WTC11 (cell line): ENCODE measurements around the gene PREX1. TPM values are rescaled to one million over a fixed set of nuclear protein-coding genes. Genes with fewer than 3 reads are reported as not detected.

Experiments
- ATAC-seq: fragments of 200-7000 bp; cut with Tn5 transposase; 2 replicates; pipeline ENCODE4 v1.10.0; 2021; ENCODE audit warnings: mild to moderate bottlenecking, moderate library complexity
- CTCF ChIA-PET: fragments of 300-600 bp; sonication (Branson Sonifier 250); formaldehyde crosslinking; loops from one replicate; lab custom pipeline; 2021; ENCODE audit warnings: antibody characterized with exemption; lab: Charles Lee
- POLR2A ChIA-PET: fragments of 350-600 bp; sonication (Branson Sonifier 250); formaldehyde crosslinking; loops from one replicate; lab custom pipeline; 2021; ENCODE audit warnings: antibody characterized with exemption; lab: Charles Lee
- DNase-seq: peaks from one replicate; pipeline ENCODE4 v3.0.0; 2021; ENCODE audit warnings: low spot score
- H3K27ac Mint-ChIP-seq: 2 replicates; pipeline ENCODE4 v1.8.0; 2021; ENCODE audit warnings: mixed read lengths
- H3K27me3 Mint-ChIP-seq: 2 replicates; pipeline ENCODE4 v1.8.0; 2021; ENCODE audit warnings: low read depth, mild to moderate bottlenecking, moderate library complexity, mixed read lengths
- H3K36me3 Mint-ChIP-seq: 2 replicates; pipeline ENCODE4 v1.8.0; 2021; ENCODE audit warnings: mixed read lengths
- H3K4me1 Mint-ChIP-seq: 2 replicates; pipeline ENCODE4 v1.8.0; 2022; ENCODE audit warnings: mixed read lengths
- H3K4me3 Mint-ChIP-seq: 2 replicates; pipeline ENCODE4 v1.8.0; 2021; ENCODE audit warnings: mild to moderate bottlenecking, moderate library complexity, mixed read lengths
- H3K9me3 Mint-ChIP-seq: 2 replicates; pipeline ENCODE4 v1.8.0; 2021; ENCODE audit warnings: mixed read lengths
- EMX1 ChIP-seq: fragments of 250-450 bp; sonication (Bioruptor Pico); IDR thresholded peaks from 2 replicates; pipeline ENCODE4 v1.8.0; 2021; ENCODE audit warnings: mild to moderate bottlenecking
- GRHL2 ChIP-seq: fragments of 250-450 bp; sonication (Bioruptor Pico); IDR thresholded peaks from 2 replicates; pipeline ENCODE4 v1.8.0; 2022; ENCODE audit warnings: mild to moderate bottlenecking, moderate library complexity; ENCODE audit not compliant: insufficient replicate concordance, severe bottlenecking
- JUN ChIP-seq: sonication (generic); formaldehyde crosslinking; IDR thresholded peaks from 2 replicates; pipeline ENCODE4 v1.8.0; 2023; ENCODE audit warnings: mild to moderate bottlenecking, missing genetic modification reagents
- NFYB ChIP-seq: sonication (generic); formaldehyde crosslinking; conservative IDR thresholded peaks from 2 replicates; pipeline ENCODE4 v1.8.0; 2022; ENCODE audit warnings: low read depth, missing genetic modification reagents
- RORB ChIP-seq: fragments of 250-450 bp; sonication (Bioruptor Pico); IDR thresholded peaks from 2 replicates; pipeline ENCODE4 v1.9.0; 2021; ENCODE audit warnings: mild to moderate bottlenecking
- SMAD3 ChIP-seq: sonication (generic); formaldehyde crosslinking; IDR thresholded peaks from 2 replicates; pipeline ENCODE4 v1.8.0; 2022; ENCODE audit warnings: missing genetic modification reagents, mild to moderate bottlenecking, borderline replicate concordance
- TEAD1 ChIP-seq: sonication (generic); formaldehyde crosslinking; IDR thresholded peaks from 2 replicates; pipeline ENCODE4 v1.8.0; 2022; ENCODE audit warnings: mild to moderate bottlenecking, missing genetic modification reagents
- ZBTB21 ChIP-seq: sonication (generic); formaldehyde crosslinking; IDR thresholded peaks from 2 replicates; pipeline ENCODE4 v1.8.1; 2023; ENCODE audit warnings: mild to moderate bottlenecking, missing genetic modification reagents, borderline replicate concordance
- ZNF263 ChIP-seq: sonication (generic); formaldehyde crosslinking; IDR thresholded peaks from 2 replicates; pipeline ENCODE4 v1.8.1; 2022; ENCODE audit warnings: low read depth, mild to moderate bottlenecking, moderate library complexity, missing genetic modification reagents
- total RNA-seq: library from RNA; stranded (reverse); gene quantifications from 3 replicates; pipeline ENCODE4 v1.2.3, GENCODE V29; 2021
- TF ChIP-seq, protein P1 (sequence below): fragments of 250-450 bp; sonication (Bioruptor Pico); IDR thresholded peaks from 2 replicates; pipeline ENCODE4 v1.8.0; 2021; ENCODE audit warnings: mild to moderate bottlenecking
- TF ChIP-seq, protein P2 (sequence below): sonication (generic); formaldehyde crosslinking; IDR thresholded peaks from 2 replicates; pipeline ENCODE4 v1.8.1; 2023; ENCODE audit warnings: mild to moderate bottlenecking, missing genetic modification reagents, moderate library complexity
- TF ChIP-seq, protein P3 (sequence below): sonication (generic); formaldehyde crosslinking; IDR thresholded peaks from 2 replicates; pipeline ENCODE4 v1.8.1; 2022; ENCODE audit warnings: low read depth, mild to moderate bottlenecking, moderate library complexity, missing genetic modification reagents, borderline replicate concordance
- TF ChIP-seq, protein P4 (sequence below): sonication (generic); formaldehyde crosslinking; IDR thresholded peaks from 2 replicates; pipeline ENCODE4 v1.8.0; 2022; ENCODE audit warnings: mild to moderate bottlenecking, missing genetic modification reagents
- TF ChIP-seq, protein P5 (sequence below): sonication (generic); formaldehyde crosslinking; IDR thresholded peaks from 2 replicates; pipeline ENCODE4 v1.8.1; 2023; ENCODE audit warnings: mild to moderate bottlenecking, missing genetic modification reagents
- TF ChIP-seq, protein P6 (sequence below): sonication (generic); formaldehyde crosslinking; IDR thresholded peaks from 2 replicates; pipeline ENCODE4 v1.8.0; 2022; ENCODE audit warnings: mild to moderate bottlenecking, missing genetic modification reagents
- TF ChIP-seq, protein P7 (sequence below): fragments of 250-450 bp; sonication (Bioruptor Pico); conservative IDR thresholded peaks from 2 replicates; pipeline ENCODE4 v1.9.0; 2021; ENCODE audit warnings: mild to moderate bottlenecking
- TF ChIP-seq, protein P8 (sequence below): fragments of 250-450 bp; sonication (Bioruptor Pico); IDR thresholded peaks from 2 replicates; pipeline ENCODE4 v1.9.0; 2021; ENCODE audit warnings: mild to moderate bottlenecking, borderline replicate concordance

The PREX1 gene
- total RNA-seq, 1 experiment from 2014 or later = 17.3 TPM

DNA sequence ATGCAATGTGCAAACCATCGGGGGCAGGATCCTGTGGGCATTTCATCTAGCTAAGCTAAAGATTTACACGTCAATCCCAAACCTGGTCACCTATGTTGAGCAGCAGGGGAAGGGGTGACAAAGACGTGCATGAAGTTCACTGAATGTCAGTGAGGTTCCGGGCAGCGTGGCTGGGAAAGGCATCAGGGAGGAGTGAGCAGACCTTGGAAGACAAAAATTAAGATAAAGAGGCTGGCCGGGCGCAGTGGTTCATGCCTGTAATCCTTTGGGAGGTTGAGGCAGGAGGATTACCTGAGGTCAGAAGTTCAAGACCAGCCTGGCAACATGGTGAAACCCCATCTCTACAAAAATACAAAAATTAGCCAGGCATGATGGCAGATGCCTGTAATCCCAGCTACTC lies 126.1 kb downstream of the PREX1 start:
- peaks cover 12% of the 10 kb centered on the region for H3K4me1 Mint-ChIP-seq
- no peak overlapping the region for H3K4me3 Mint-ChIP-seq
- POLR2A ChIA-PET = no interaction called here
- CTCF ChIA-PET = interaction anchor here (7.5 kb wide), 1 partner anchor 44 kb away, joined by 97 read pairs; no protein-coding TSS in a partner anchor
- TF ChIP-seq EMX1 (no peak), ZNF263 (CRISPR knock-in tag) (no peak), ZBTB21 (CRISPR knock-in tag) (no peak), JUN (CRISPR knock-in tag) (no peak), TEAD1 (no peak), RORB (no peak), SMAD3 (no peak), NFYB (no peak)
- TF ChIP-seq, protein P1, sequence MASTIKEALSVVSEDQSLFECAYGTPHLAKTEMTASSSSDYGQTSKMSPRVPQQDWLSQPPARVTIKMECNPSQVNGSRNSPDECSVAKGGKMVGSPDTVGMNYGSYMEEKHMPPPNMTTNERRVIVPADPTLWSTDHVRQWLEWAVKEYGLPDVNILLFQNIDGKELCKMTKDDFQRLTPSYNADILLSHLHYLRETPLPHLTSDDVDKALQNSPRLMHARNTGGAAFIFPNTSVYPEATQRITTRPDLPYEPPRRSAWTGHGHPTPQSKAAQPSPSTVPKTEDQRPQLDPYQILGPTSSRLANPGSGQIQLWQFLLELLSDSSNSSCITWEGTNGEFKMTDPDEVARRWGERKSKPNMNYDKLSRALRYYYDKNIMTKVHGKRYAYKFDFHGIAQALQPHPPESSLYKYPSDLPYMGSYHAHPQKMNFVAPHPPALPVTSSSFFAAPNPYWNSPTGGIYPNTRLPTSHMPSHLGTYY (CRISPR knock-in tag) = no peak
- TF ChIP-seq, protein P2, sequence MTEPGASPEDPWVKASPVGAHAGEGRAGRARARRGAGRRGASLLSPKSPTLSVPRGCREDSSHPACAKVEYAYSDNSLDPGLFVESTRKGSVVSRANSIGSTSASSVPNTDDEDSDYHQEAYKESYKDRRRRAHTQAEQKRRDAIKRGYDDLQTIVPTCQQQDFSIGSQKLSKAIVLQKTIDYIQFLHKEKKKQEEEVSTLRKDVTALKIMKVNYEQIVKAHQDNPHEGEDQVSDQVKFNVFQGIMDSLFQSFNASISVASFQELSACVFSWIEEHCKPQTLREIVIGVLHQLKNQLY = no peak
- TF ChIP-seq, protein P3, sequence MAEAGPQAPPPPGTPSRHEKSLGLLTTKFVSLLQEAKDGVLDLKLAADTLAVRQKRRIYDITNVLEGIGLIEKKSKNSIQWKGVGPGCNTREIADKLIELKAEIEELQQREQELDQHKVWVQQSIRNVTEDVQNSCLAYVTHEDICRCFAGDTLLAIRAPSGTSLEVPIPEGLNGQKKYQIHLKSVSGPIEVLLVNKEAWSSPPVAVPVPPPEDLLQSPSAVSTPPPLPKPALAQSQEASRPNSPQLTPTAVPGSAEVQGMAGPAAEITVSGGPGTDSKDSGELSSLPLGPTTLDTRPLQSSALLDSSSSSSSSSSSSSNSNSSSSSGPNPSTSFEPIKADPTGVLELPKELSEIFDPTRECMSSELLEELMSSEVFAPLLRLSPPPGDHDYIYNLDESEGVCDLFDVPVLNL (CRISPR knock-in tag) = no peak
- TF ChIP-seq, protein P4, sequence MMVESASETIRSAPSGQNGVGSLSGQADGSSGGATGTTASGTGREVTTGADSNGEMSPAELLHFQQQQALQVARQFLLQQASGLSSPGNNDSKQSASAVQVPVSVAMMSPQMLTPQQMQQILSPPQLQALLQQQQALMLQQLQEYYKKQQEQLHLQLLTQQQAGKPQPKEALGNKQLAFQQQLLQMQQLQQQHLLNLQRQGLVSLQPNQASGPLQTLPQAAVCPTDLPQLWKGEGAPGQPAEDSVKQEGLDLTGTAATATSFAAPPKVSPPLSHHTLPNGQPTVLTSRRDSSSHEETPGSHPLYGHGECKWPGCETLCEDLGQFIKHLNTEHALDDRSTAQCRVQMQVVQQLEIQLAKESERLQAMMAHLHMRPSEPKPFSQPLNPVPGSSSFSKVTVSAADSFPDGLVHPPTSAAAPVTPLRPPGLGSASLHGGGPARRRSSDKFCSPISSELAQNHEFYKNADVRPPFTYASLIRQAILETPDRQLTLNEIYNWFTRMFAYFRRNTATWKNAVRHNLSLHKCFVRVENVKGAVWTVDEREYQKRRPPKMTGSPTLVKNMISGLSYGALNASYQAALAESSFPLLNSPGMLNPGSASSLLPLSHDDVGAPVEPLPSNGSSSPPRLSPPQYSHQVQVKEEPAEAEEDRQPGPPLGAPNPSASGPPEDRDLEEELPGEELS (CRISPR knock-in tag) = no peak
- TF ChIP-seq, protein P5, sequence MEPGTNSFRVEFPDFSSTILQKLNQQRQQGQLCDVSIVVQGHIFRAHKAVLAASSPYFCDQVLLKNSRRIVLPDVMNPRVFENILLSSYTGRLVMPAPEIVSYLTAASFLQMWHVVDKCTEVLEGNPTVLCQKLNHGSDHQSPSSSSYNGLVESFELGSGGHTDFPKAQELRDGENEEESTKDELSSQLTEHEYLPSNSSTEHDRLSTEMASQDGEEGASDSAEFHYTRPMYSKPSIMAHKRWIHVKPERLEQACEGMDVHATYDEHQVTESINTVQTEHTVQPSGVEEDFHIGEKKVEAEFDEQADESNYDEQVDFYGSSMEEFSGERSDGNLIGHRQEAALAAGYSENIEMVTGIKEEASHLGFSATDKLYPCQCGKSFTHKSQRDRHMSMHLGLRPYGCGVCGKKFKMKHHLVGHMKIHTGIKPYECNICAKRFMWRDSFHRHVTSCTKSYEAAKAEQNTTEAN (CRISPR knock-in tag) = no peak
- TF ChIP-seq, protein P6, sequence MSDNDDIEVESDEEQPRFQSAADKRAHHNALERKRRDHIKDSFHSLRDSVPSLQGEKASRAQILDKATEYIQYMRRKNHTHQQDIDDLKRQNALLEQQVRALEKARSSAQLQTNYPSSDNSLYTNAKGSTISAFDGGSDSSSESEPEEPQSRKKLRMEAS (CRISPR knock-in tag) = no peak
- TF ChIP-seq, all 79 proteins: peak for 0
- ATAC-seq (no peak), DNase-seq (no peak)
- Mint-ChIP-seq H3K27ac (no peak overlapping the region), H3K27me3 (no peaks in the 10 kb centered on the region), H3K36me3 (no peaks in the 10 kb centered on the region), H3K9me3 (no peaks in the 10 kb centered on the region)

DNA sequence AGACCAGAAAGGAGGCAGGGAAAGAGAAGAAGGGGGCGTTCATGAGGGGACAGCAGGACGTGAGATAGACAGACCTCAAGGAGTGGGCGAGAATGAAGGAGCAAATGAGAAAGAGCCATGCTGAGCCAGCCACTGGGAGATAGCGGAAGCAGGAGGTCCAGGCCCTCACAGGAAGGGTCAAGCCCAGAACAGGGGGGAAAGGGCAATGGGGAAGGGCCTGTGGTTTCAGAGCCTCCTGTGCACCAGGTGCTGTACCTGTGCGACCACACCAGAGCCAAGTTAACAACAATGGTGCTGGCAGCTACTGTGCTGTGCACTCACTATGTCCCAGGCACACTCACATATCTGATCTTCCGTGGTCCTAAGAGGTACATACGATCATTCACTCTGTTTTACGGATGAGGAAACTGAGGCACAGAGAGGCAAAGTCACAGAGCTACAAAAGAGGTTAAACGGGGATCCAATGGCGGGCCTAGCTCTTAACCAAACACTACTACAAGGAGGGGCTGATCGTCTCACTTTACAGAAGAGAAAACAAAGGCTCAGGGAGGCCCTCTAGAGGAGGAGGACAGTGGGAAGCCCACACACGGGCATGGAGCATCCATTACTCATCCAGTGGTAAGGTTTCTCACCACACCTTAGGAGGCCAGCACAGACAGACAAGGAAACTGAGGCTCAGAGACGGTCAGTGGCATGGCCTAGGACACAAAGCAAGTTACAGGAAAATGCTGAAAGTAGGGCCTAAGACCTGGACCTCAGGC lies 129.1 kb downstream of the PREX1 start:
- Mint-ChIP-seq H3K27me3 (no peaks in the 10 kb centered on the region), H3K4me1 (peaks cover 12% of the 10 kb centered on the region), H3K36me3 (no peaks in the 10 kb centered on the region), H3K4me3 (no peak overlapping the region), H3K9me3 (no peaks in the 10 kb centered on the region), H3K27ac (no peak overlapping the region)
- ChIA-PET CTCF (interaction anchor here (0.6 to 7.5 kb wide), 27 partner anchors 8 to 206 kb away, joined by 3 to 97 read pairs (median 4); no protein-coding TSS in a partner anchor), POLR2A (interaction anchor here (1.0 kb wide), 1 partner anchor 41 kb away, joined by 4 read pairs; no protein-coding TSS in a partner anchor)
- DNase-seq (peak; percentile 28), ATAC-seq (peak; percentile 86)
- no peak for TF ChIP-seq GRHL2 (CRISPR knock-in tag)
- TF ChIP-seq, protein P7, sequence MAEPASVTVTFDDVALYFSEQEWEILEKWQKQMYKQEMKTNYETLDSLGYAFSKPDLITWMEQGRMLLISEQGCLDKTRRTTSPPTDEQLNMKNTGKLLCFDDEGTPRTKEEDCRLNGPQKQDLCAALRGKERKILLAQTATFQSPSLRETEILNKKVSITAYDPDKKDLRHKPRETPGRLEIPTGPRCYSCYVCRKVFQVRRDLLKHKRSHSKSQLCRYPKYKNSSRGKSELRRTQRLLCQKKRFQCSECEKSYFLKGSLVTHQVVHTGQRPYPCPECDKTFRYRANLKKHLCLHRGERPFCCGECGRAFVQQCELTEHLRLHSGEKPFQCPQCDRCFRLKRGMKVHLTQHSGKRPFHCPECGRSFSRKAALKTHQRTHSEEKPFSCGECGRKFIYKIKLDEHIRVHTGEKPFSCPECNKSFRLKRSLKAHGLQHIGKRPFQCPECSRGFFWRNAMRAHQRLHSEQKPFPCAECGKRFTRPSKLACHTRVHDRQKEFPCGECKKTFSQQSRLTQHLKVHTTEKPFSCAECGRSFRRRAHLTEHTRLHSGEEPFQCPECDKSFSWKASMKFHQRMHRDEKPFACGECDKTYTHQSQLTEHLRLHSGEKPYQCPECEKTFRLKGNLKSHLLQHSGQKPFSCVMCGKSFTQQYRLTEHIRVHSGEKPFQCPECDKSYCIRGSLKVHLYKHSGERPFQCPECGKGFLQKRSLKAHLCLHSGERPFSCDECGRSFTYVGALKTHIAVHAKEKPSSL (CRISPR knock-in tag) = no peak
- TF ChIP-seq, protein P8, sequence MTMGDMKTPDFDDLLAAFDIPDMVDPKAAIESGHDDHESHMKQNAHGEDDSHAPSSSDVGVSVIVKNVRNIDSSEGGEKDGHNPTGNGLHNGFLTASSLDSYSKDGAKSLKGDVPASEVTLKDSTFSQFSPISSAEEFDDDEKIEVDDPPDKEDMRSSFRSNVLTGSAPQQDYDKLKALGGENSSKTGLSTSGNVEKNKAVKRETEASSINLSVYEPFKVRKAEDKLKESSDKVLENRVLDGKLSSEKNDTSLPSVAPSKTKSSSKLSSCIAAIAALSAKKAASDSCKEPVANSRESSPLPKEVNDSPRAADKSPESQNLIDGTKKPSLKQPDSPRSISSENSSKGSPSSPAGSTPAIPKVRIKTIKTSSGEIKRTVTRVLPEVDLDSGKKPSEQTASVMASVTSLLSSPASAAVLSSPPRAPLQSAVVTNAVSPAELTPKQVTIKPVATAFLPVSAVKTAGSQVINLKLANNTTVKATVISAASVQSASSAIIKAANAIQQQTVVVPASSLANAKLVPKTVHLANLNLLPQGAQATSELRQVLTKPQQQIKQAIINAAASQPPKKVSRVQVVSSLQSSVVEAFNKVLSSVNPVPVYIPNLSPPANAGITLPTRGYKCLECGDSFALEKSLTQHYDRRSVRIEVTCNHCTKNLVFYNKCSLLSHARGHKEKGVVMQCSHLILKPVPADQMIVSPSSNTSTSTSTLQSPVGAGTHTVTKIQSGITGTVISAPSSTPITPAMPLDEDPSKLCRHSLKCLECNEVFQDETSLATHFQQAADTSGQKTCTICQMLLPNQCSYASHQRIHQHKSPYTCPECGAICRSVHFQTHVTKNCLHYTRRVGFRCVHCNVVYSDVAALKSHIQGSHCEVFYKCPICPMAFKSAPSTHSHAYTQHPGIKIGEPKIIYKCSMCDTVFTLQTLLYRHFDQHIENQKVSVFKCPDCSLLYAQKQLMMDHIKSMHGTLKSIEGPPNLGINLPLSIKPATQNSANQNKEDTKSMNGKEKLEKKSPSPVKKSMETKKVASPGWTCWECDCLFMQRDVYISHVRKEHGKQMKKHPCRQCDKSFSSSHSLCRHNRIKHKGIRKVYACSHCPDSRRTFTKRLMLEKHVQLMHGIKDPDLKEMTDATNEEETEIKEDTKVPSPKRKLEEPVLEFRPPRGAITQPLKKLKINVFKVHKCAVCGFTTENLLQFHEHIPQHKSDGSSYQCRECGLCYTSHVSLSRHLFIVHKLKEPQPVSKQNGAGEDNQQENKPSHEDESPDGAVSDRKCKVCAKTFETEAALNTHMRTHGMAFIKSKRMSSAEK (CRISPR knock-in tag) = no peak
